HepG2 (cell line): ENCODE data around the gene ACAP2. TPM values are rescaled to one million over a fixed set of nuclear protein-coding genes. Genes with fewer than 3 reads are reported as not detected.

Source experiments
- ATAC-seq: fragments of 200-7000 bp; cut with Tn5 transposase; 3 replicates; pipeline ENCODE4 v1.9.1; 2020; ENCODE audit warnings: mild to moderate bottlenecking, moderate library complexity
- BruUV-seq: library from RNA; stranded (reverse); fragments of 400-500 nt; replicated peaks from 2 replicates; lab custom pipeline; 2021; lab: Mats Ljungman, UMichigan
- CTCF ChIA-PET: fragments of 300-600 bp; formaldehyde crosslinking; extraction: SDS; loops from one replicate; lab custom pipeline; 2021; ENCODE audit warnings: low total read pairs, inconsistent platforms, low intra/inter-chr PET ratio; lab: Yijun Ruan, JAX
- POLR2A ChIA-PET: fragments of 350-600 bp; sonication (Branson Sonifier 250); formaldehyde crosslinking; loops from one replicate; lab custom pipeline; 2020; ENCODE audit warnings: antibody characterized with exemption, inconsistent platforms; lab: Yijun Ruan, JAX
- DNase-seq: peaks from one replicate; pipeline ENCODE4 v3.0.0-alpha.2; 2015; ENCODE audit warnings: low spot score
- FAIRE-seq: peaks from 3 replicates; lab custom pipeline; 2011; peaks lifted over from hg19 to GRCh38; lab: Jason Lieb, UNC
- H2AFZ ChIP-seq: one replicate; pipeline ENCODE4 v1.6.1; 2011; ENCODE audit warnings: low read length, inconsistent platforms
- H3K27ac ChIP-seq: fragments of 300-600 bp; 3 replicates; pipeline ENCODE4 v1.8.0; 2011; ENCODE audit warnings: mixed run types, mild to moderate bottlenecking, mixed read lengths, low read length, inconsistent platforms; ENCODE audit not compliant: insufficient read depth; ENCODE audit errors: extremely low read length
- H3K27me3 ChIP-seq, 2 experiments: fragments of 200-600 bp in 1 of 2; 2 replicates in 1 of 2; 3 replicates in 1 of 2; pipeline versions ENCODE4 v1.6.0 to v1.8.0; 2011; ENCODE audit warnings: low read length in 2 of 2, mild to moderate bottlenecking in 2 of 2, moderate library complexity in 2 of 2, inconsistent platforms in 1 of 2; ENCODE audit not compliant: insufficient read depth in 2 of 2, control insufficient read depth in 1 of 2
- H3K36me3 ChIP-seq, 2 experiments: fragments of 200-600 bp in 1 of 2; replicated peaks in 1 of 2; 2 replicates in 1 of 2; 3 replicates in 1 of 2; pipeline versions ENCODE4 v1.5.1 to v1.8.0; 2011; ENCODE audit warnings: low read length in 2 of 2, inconsistent platforms in 1 of 2; ENCODE audit not compliant: insufficient read depth in 2 of 2, control insufficient read depth in 1 of 2
- H3K4me1 ChIP-seq: 2 replicates; pipeline ENCODE4 v1.5.1; 2012; ENCODE audit warnings: low read length, inconsistent platforms; ENCODE audit not compliant: insufficient read depth
- H3K4me2 ChIP-seq: 2 replicates; pipeline ENCODE4 v1.6.0; 2011; ENCODE audit warnings: low read depth, low read length, inconsistent platforms
- H3K4me3 ChIP-seq, 3 experiments: fragments of 200-600 bp in 1 of 3; sonication (generic), shearing (Covaris generic) in 1 of 3; replicated peaks in 1 of 3; 2 replicates each; pipeline ENCODE4 v1.5.1; 2011 to 2016; ENCODE audit warnings: low read length in 3 of 3, inconsistent platforms in 2 of 3, low read depth in 2 of 3, mild to moderate bottlenecking in 2 of 3, control low read depth in 1 of 3, mixed read lengths in 1 of 3; ENCODE audit not compliant: insufficient read depth in 1 of 3
- H3K79me2 ChIP-seq: one replicate; pipeline ENCODE4 v1.6.1; 2011; ENCODE audit warnings: low read length, inconsistent platforms; ENCODE audit not compliant: insufficient read depth
- H3K9ac ChIP-seq: 2 replicates; pipeline ENCODE4 v1.6.0; 2011; ENCODE audit warnings: mild to moderate bottlenecking, low read depth, low read length, inconsistent platforms; ENCODE audit not compliant: insufficient read depth
- H3K9me3 ChIP-seq: 2 replicates; pipeline ENCODE4 v1.5.1; 2012; ENCODE audit warnings: mild to moderate bottlenecking, low read length
- H4K20me1 ChIP-seq: 2 replicates; pipeline ENCODE4 v1.6.0; 2011; ENCODE audit warnings: inconsistent platforms, mild to moderate bottlenecking, low read length, moderate library complexity; ENCODE audit not compliant: insufficient read depth
- AHR ChIP-seq: IDR thresholded peaks from 2 replicates; pipeline ENCODE4 v1.6.1; 2018; ENCODE audit warnings: missing genetic modification reagents, missing compliant biosample characterization
- WGBS: methylation state at CpG from one replicate; pipeline ENCODE4 v1.1.6; 2017; ENCODE audit warnings: low lambda C conversion rate; 5-methylcytosine and 5-hydroxymethylcytosine counted together
- in situ Hi-C: cut with HindIII; loops from 2 replicates; pipeline ENCODE4 v1.10.0; 2017; ENCODE audit warnings: low pct_unique_long_range_greater_than_20kb; ENCODE audit not compliant: extremely low pct_ligation_motif_present
- intact Hi-C: fragments of 100-400 bp; cut with micrococcal nuclease; formaldehyde crosslinking; loops from one replicate; pipeline ENCODE4 v1.10.0; 2022; ENCODE audit not compliant: unreplicated experiment
- polyA plus RNA-seq, 8 experiments: library from polyadenylated mRNA; depleted of rRNA in 3 of 8; stranded (reverse) in 7 of 8; unstranded in 1 of 8; fragments of >200 nt; fragmentation: Illumina TruSeq in 4 of 8; extraction: Trizol in 4 of 8; gene quantifications; 2 replicates each; pipeline versions ENCODE4 v1.2.1 to v1.2.3, GENCODE V29; 2011 to 2016; ENCODE audit warnings: low read depth in 4 of 8, missing spikeins in 1 of 8, mixed read lengths in 1 of 8; ENCODE audit not compliant: insufficient read depth in 1 of 8
- total RNA-seq, 5 experiments: library from RNA; depleted of rRNA; stranded (reverse); fragments of >200 nt; fragmentation: Illumina TruSeq; extraction: Trizol; gene quantifications; 2 replicates each; pipeline ENCODE4 v1.2.3, GENCODE V29; 2016; ENCODE audit warnings: low read depth in 1 of 5
- TF ChIP-seq, protein P1 (sequence below): sonication (generic); formaldehyde crosslinking; IDR thresholded peaks from 2 replicates; pipeline ENCODE4 v1.5.1; 2020; ENCODE audit warnings: mild to moderate bottlenecking, missing genetic modification reagents, moderate library complexity

Gene ACAP2
- total and polyA plus RNA-seq, 2 of the 13 experiments (the other 11 are each of a cell fraction or from before 2014, with no cell fraction given) = 7.3 to 23.9 TPM

GRCh38 chr3:195253923-195254432, 188.8 kb downstream of the ACAP2 start:
- in situ Hi-C loops (loop anchor here (10.0 kb wide), 1 partner anchor 249 kb away; no protein-coding TSS in a partner anchor), intact Hi-C loops (no loop called here)
- Histone ChIP-seq H3K4me3 (no peak overlapping the region), H3K4me1 (peaks cover 14% of the 10 kb centered on the region), H3K4me2 (no peak overlapping the region), H4K20me1 (no peaks in the 10 kb centered on the region), H3K79me2 (peaks cover 24% of the 10 kb centered on the region), H3K27ac (no peak overlapping the region), H3K36me3 (peaks cover 0 to 2% of the 10 kb centered on the region in 2 experiments; a peak in 2 of 5 replicates), H3K27me3 (no peaks in the 10 kb centered on the region), H3K9ac (no peak overlapping the region), H2AFZ (no peak overlapping the region), H3K9me3 (no peaks in the 10 kb centered on the region)
- CTCF ChIA-PET = no interaction called here
- ATAC-seq (no peak), FAIRE-seq (no peak), DNase-seq (no peak)
- WGBS = 100% methylated on average over 5 of the region's 10 CpGs
- POLR2A ChIA-PET = no interaction called here
- BruUV-seq = no TSS peak
- TF ChIP-seq, protein P1, sequence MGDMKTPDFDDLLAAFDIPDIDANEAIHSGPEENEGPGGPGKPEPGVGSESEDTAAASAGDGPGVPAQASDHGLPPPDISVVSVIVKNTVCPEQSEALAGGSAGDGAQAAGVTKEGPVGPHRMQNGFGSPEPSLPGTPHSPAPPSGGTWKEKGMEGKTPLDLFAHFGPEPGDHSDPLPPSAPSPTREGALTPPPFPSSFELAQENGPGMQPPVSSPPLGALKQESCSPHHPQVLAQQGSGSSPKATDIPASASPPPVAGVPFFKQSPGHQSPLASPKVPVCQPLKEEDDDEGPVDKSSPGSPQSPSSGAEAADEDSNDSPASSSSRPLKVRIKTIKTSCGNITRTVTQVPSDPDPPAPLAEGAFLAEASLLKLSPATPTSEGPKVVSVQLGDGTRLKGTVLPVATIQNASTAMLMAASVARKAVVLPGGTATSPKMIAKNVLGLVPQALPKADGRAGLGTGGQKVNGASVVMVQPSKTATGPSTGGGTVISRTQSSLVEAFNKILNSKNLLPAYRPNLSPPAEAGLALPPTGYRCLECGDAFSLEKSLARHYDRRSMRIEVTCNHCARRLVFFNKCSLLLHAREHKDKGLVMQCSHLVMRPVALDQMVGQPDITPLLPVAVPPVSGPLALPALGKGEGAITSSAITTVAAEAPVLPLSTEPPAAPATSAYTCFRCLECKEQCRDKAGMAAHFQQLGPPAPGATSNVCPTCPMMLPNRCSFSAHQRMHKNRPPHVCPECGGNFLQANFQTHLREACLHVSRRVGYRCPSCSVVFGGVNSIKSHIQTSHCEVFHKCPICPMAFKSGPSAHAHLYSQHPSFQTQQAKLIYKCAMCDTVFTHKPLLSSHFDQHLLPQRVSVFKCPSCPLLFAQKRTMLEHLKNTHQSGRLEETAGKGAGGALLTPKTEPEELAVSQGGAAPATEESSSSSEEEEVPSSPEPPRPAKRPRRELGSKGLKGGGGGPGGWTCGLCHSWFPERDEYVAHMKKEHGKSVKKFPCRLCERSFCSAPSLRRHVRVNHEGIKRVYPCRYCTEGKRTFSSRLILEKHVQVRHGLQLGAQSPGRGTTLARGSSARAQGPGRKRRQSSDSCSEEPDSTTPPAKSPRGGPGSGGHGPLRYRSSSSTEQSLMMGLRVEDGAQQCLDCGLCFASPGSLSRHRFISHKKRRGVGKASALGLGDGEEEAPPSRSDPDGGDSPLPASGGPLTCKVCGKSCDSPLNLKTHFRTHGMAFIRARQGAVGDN (CRISPR knock-in tag) = peak; percentile 9; the same call in 1 of the 2 replicates
- no peak for TF ChIP-seq AHR (CRISPR knock-in tag)
